Muscle of back (tissue), 11 donors: ENCODE results near the gene ARHGEF28. TPM values are rescaled to one million over a fixed set of nuclear protein-coding genes. Genes with fewer than 3 reads are reported as not detected.

Experiments used
- DNase-seq, 3 donors: peaks; one replicate each; pipeline versions ENCODE4 v3.0.0 to v3.0.0-alpha.2; 2013
- polyA plus RNA-seq, 10 donors: library from polyadenylated mRNA; unstranded; fragments of 120-200 nt; gene quantifications; one replicate each; pipeline ENCODE4 v1.2.1, GENCODE V29; 2013; ENCODE audit not compliant: insufficient read length in 10 of 10

ARHGEF28 gene
- polyA plus RNA-seq, 10 donors, result 2.3 to 5.8 (median 4.0) TPM

GRCh38 chr5:73655521-73656160 is 29.6 kb downstream of the ARHGEF28 start:
- no peak for DNase-seq

GRCh38 chr5:73661753-73662152 is 35.8 kb downstream of the ARHGEF28 start:
- no peak for DNase-seq

GRCh38 chr5:73663161-73663859 is 37.3 kb downstream of the ARHGEF28 start:
- DNase-seq, result no peak

- no peak for DNase-seq
These were observed 37.9 kb downstream of the ARHGEF28 start for GRCh38 chr5:73663860-73664240.

- DNase-seq, result no peak
These were observed 38.8 kb downstream of the ARHGEF28 start for GRCh38 chr5:73664796-73665195.

- DNase-seq, result no peak
These were observed 40.9 kb downstream of the ARHGEF28 start for GRCh38 chr5:73666891-73667290.

- DNase-seq, result no peak
These were observed 42.0 kb downstream of the ARHGEF28 start for GRCh38 chr5:73668017-73668416.

- no peak for DNase-seq
These were observed 42.6 kb downstream of the ARHGEF28 start for GRCh38 chr5:73668486-73669111.

- DNase-seq, result no peak
These were observed 44.7 kb downstream of the ARHGEF28 start for GRCh38 chr5:73670731-73671130.

- DNase-seq, result no peak
These were observed 46.1 kb downstream of the ARHGEF28 start for GRCh38 chr5:73672132-73672531.

GRCh38 chr5:73673161-73673591 is 47.2 kb downstream of the ARHGEF28 start:
- DNase-seq, result peak in 1 of 3 donors; percentile 38

- no peak for DNase-seq
These were observed 48.6 kb downstream of the ARHGEF28 start for GRCh38 chr5:73674669-73675004.

GRCh38 chr5:73678322-73678740 is 52.3 kb downstream of the ARHGEF28 start:
- no peak for DNase-seq

GRCh38 chr5:73678807-73679206 is 52.8 kb downstream of the ARHGEF28 start:
- DNase-seq, result no peak

- no peak for DNase-seq
These were observed 56.2 kb downstream of the ARHGEF28 start for GRCh38 chr5:73682176-73682575.

GRCh38 chr5:73684691-73685090 is 58.7 kb downstream of the ARHGEF28 start:
- no peak for DNase-seq

GRCh38 chr5:73686912-73687311 is 60.9 kb downstream of the ARHGEF28 start:
- DNase-seq, result no peak

GRCh38 chr5:73687357-73687756 is 61.4 kb downstream of the ARHGEF28 start:
- no peak for DNase-seq

- DNase-seq, result no peak
These were observed 64.0 kb downstream of the ARHGEF28 start for GRCh38 chr5:73690015-73690414.

GRCh38 chr5:73691302-73692080 is 65.5 kb downstream of the ARHGEF28 start:
- no peak for DNase-seq

- DNase-seq, result peak in 1 of 3 donors; percentile 62
These were observed 66.2 kb downstream of the ARHGEF28 start for GRCh38 chr5:73692166-73692640.

GRCh38 chr5:73692981-73693380 is 67.0 kb downstream of the ARHGEF28 start:
- DNase-seq, result no peak
